Activated naive CD4-positive, alpha-beta T cell treated with anti-CD3 and anti-CD28 coated beads for 36 hours (primary cell): ENCODE data around the gene ZNF669. TPM values are rescaled to one million over a fixed set of nuclear protein-coding genes. Genes with fewer than 3 reads are reported as not detected.
"Not testable (repeated sequence)": the region's sequence is repeated elsewhere in the genome, so short reads cannot be mapped to it uniquely, and the experiment has no call there.

Source experiments
- CTCF ChIA-PET: fragments of 350-600 bp; sonication (Branson Sonifier 250); formaldehyde crosslinking; loops from one replicate; lab custom pipeline; 2021; ENCODE audit warnings: antibody characterized with exemption; lab: Charles Lee
- DNase-seq: peaks from one replicate; pipeline ENCODE4 v3.0.0-alpha.2; 2020
- H3K27ac Mint-ChIP-seq: one replicate; pipeline ENCODE4 v1.8.0; 2021; ENCODE audit warnings: mild to moderate bottlenecking, mixed read lengths
- H3K27me3 Mint-ChIP-seq: one replicate; pipeline ENCODE4 v1.8.0; 2021; ENCODE audit warnings: low read depth, mixed read lengths
- H3K36me3 Mint-ChIP-seq: one replicate; pipeline ENCODE4 v1.8.0; 2021; ENCODE audit warnings: low read depth, mixed read lengths
- H3K4me1 Mint-ChIP-seq: one replicate; pipeline ENCODE4 v1.8.0; 2021; ENCODE audit warnings: low read depth, mixed read lengths
- H3K4me3 Mint-ChIP-seq: one replicate; pipeline ENCODE4 v1.8.0; 2021; ENCODE audit warnings: mild to moderate bottlenecking, moderate library complexity, mixed read lengths
- H3K9me3 Mint-ChIP-seq: one replicate; pipeline ENCODE4 v1.8.0; 2021; ENCODE audit warnings: mixed read lengths
- intact Hi-C: fragments of 100-400 bp; cut with micrococcal nuclease; formaldehyde crosslinking; loops from one replicate; pipeline ENCODE4 v1.15.1; 2023
- total RNA-seq, 2 experiments: library from RNA; stranded (reverse); gene quantifications; one replicate each; pipeline ENCODE4 v1.2.3, GENCODE V29; 2021

Gene ZNF669
- total RNA-seq, result 1 to 10 TPM; 8.2 to 8.4 TPM

DNA sequence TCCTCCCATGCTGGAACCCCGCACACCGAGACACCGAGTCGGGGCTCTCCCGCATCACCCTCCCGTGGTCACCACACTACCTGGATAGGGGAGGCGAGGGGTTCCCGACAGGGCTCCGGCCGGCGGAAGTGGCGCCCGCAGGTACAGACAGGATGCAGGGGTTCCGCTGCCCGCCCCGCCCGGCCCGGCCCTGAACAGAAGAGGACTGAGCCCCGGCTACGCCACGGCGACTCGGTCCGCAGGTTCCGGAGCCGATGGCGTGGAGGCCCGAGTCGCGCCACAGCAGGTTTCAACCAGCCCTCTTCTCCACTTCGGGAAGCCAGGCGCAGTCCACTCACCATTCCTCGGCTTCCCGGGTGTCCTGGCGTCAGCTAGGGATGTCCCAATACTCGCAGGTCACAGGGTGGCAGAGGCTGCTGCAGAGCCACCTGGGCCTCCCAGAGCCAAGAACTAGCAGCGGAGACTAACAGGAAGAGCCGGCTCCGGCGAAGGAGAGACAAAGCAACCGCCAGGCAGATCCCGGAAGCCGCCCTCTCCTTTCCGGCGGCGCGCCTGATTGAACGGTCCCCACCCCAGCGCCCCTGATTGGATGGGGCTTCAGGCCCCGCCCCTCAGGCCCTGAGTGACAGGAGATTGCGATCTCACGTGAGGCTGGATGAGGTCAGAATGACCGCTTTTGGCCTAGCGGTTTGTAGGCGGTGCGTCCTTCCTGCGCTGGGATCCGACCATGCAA lies at the start of gene ZNF669:
ZNF669 (minus strand) TSS at position 498 of the 733 bp plus-strand sequence; CDS start at position 341, 157 bp downstream.
- peak within 1 kb of the TSS; percentile 90 for H3K27ac Mint-ChIP-seq
- peak; percentile 97 for DNase-seq
- H3K4me3 Mint-ChIP-seq, result peak within 1 kb of the TSS; percentile 88
- peaks cover 29% of the 10 kb centered on the region for H3K9me3 Mint-ChIP-seq
- peaks cover 12% of the 10 kb centered on the region for H3K27me3 Mint-ChIP-seq
- intact Hi-C loops, result loop anchor here (1.0 to 5.0 kb wide), 6 partner anchors 26 to 773 kb away; partner anchors contain the start of genes CNST, TFB2M, ZNF496 and ZNF670
- peaks cover 43% of the 10 kb centered on the region for H3K36me3 Mint-ChIP-seq
- CTCF ChIA-PET, result no interaction called here
- H3K4me1 Mint-ChIP-seq, result peaks cover 17% of the 10 kb centered on the region

DNA sequence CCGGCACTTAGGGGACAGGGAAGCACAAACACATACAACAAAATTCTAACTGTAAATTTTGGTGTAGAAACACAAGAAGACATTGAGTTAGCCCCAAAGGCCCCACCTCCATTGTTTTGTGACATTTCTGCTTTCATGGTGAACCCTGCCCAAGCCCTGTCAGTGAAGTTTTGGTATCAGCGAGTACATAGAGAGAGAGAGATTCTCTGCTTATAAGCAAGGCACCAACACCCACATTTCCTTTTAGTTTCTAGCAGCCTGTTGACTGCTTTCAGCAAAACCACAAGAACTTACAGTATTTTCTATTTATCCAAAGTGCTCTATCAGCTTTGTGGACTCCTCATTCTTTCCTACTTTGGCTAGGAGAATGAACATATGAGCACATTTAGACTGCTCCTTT lies 43.6 kb upstream of the ZNF669 start:
- Mint-ChIP-seq H3K36me3 (peaks cover 81% of the 10 kb centered on the region), H3K4me3 (no peak overlapping the region), H3K27me3 (no peaks in the 10 kb centered on the region), H3K9me3 (peaks cover 56% of the 10 kb centered on the region), H3K27ac (no peak overlapping the region), H3K4me1 (no peaks in the 10 kb centered on the region)
- DNase-seq, result no peak
- CTCF ChIA-PET, result no interaction called here
- intact Hi-C loops, result no loop called here

DNA sequence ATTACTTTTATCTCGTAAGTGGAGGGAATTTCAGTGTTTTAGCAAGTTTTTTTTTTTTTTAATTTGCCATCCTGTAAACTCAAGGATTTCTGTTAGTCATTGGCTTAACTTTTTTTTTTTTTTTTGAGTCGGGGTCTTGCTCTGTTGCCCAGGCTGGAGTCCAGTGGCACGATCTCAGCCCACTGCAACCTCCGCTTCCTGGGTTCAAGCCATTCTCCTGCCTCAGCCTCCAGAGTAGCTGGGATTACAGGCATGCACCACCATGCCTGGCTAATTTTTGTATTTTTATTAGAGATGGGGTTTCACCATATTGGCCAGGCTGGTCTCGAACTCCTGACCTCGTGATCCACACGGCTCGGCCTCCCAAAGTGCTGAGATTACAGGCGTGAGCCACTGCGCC lies 43.0 kb upstream of the ZNF669 start:
- H3K27me3 Mint-ChIP-seq, H3K27ac Mint-ChIP-seq, intact Hi-C loops, H3K4me1 Mint-ChIP-seq, DNase-seq, H3K4me3 Mint-ChIP-seq: not testable (repeated sequence)
- CTCF ChIA-PET, result interaction anchor here (1.2 kb wide), 1 partner anchor 12 kb away, joined by 5 read pairs; no protein-coding TSS in a partner anchor
- Mint-ChIP-seq H3K36me3 (peaks cover 79% of the 10 kb centered on the region), H3K9me3 (peaks cover 55% of the 10 kb centered on the region)

DNA sequence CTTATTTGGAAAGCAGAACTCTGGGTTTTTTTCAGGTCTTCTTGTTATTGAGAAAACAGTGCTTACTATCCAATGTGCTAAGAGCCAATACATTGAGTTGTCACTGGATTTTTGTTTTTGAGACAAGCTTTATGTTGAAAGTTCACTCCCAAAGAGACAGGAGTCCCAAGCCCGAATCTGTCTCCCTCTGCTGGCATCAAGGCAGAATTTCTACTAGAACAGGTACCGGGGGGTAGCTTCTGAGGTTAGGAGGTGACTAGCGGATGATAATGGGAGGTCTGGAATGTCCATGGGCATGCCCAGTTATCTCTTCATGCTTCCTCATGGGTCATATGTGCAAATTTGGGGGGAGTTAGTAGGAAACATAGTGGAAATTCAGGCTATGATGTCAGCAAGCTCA lies 42.5 kb upstream of the ZNF669 start:
- intact Hi-C loops, result no loop called here
- CTCF ChIA-PET, result interaction anchor here (0.7 to 1.2 kb wide), 2 partner anchors 12 to 14 kb away, joined by 3 to 5 read pairs; no protein-coding TSS in a partner anchor
- peaks cover 80% of the 10 kb centered on the region for H3K36me3 Mint-ChIP-seq

DNA sequence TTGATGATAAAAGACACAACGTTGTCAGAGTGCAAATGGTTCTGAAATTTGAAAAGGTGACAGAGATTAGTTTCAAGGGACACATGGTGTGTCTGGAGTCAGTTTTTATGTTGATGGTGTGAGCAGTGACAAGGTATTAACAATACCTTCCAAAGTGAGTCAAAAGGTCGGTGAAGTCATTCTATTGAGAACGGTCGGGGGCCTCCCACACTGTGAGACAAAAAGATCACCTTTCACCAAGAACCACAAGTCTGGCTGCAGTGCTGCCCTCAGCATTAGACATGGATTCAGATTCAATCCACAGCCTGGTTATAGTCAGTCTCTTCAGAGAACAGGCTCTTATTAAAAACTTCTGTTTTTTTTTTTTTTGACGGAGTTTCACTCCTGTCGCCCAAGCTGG lies 41.1 kb upstream of the ZNF669 start:
- intact Hi-C loops, result no loop called here

More for the DNA sequence above, 42.5 kb upstream of the ZNF669 start:
- H3K4me1 Mint-ChIP-seq, result no peaks in the 10 kb centered on the region
- H3K4me3 Mint-ChIP-seq, result no peak overlapping the region
- DNase-seq, result no peak
- H3K27me3 Mint-ChIP-seq, result no peaks in the 10 kb centered on the region
- no peak overlapping the region for H3K27ac Mint-ChIP-seq
- peaks cover 53% of the 10 kb centered on the region for H3K9me3 Mint-ChIP-seq

DNA sequence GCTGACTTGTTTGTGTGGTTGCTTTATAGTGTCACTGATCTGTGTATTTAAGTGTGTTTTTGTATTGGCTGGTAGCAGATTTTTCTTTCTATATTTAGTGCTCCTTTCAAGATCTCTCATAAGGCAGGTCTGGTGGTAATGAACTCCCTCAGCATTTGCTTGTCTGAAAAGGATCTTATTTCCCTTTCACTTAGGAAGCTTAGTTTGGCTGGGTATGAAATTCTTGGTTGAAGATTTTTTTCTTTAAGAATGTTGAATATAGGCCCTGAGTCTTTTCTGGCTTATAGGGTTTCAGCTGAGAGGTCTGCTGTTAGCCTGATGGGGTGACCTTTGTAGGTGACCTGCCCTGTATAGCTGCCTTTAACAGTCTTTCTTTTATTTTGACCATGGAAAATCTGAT lies 35.4 kb upstream of the ZNF669 start:
- Mint-ChIP-seq H3K9me3 (peaks cover 75% of the 10 kb centered on the region), H3K36me3 (peaks cover 69% of the 10 kb centered on the region)
- intact Hi-C loops, H3K4me1 Mint-ChIP-seq, H3K4me3 Mint-ChIP-seq, H3K27ac Mint-ChIP-seq, DNase-seq, CTCF ChIA-PET, H3K27me3 Mint-ChIP-seq: not testable (repeated sequence)

More for the DNA sequence above, 41.1 kb upstream of the ZNF669 start:
- H3K4me1 Mint-ChIP-seq, result no peaks in the 10 kb centered on the region
- CTCF ChIA-PET, result interaction anchor here (0.7 kb wide), 1 partner anchor 464 kb away, joined by 3 read pairs; no protein-coding TSS in a partner anchor
- H3K27me3 Mint-ChIP-seq, result no peaks in the 10 kb centered on the region
- no peak for DNase-seq
- H3K9me3 Mint-ChIP-seq, result peaks cover 58% of the 10 kb centered on the region
- no peak overlapping the region for H3K27ac Mint-ChIP-seq
- peaks cover 83% of the 10 kb centered on the region for H3K36me3 Mint-ChIP-seq
- no peak overlapping the region for H3K4me3 Mint-ChIP-seq

DNA sequence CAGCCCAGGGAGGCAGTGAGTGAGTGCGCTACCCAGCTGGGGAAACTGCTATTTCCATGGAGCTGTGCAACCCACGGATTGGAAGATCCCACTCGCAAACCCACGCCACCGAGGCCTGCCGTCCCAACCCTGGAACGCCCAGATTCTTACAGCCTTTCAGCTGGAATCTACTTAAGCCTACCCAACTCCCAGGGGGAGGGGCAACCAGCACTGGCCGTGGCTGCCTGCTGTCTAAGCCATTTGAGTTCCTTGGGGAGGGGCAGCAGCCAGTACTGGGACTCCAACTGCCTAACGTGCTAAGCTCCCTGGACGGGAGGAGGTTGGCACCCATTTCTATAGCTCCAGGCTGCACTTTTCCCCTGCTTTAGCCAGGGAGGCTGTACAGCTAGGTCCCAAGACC lies 27.1 kb upstream of the ZNF669 start:
- CTCF ChIA-PET, result interaction anchor here (0.6 kb wide), 1 partner anchor 55 kb away, joined by 3 read pairs; no protein-coding TSS in a partner anchor
- Mint-ChIP-seq H3K27me3 (no peaks in the 10 kb centered on the region), H3K9me3 (peaks cover 53% of the 10 kb centered on the region), H3K27ac (no peak overlapping the region), H3K4me1 (peaks cover 6% of the 10 kb centered on the region), H3K36me3 (peaks cover 57% of the 10 kb centered on the region), H3K4me3 (no peak overlapping the region)
- intact Hi-C loops, result no loop called here
- no peak for DNase-seq

DNA sequence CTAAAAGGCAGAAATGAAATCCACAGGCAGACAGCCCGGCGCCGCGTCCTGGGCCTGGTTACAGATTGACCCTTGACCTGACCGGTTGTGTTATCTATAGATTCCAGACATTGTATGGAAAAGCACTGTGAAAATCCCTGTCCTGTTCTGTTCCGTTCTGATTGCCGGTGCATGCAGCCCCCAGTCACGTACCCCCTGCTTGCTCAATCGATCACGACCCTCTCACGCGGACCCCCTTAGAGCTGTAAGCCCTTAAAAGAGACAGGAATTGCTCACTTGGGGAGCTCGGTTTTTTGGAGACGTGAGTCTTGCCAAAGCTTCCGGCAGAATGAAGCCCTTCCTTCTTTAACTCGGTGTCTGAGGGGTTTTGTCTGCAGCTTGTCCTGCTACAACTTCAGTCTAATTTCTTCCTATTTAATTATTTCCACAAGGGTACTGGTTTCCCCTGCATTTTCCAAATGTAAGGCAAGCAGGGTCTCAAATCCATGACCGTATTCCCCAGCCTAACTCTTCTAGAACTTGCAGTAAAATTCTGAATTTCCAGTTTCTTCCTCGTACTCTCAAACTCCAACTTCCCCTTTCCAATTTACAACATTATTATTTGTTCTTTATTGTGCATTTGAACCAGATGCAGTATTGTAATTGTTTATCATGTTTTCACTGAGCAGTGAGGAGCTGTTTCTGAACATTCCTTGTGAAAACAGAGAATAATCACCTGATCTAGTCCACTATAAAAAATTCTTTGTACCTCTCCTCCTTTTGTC lies 23.5 kb upstream of the ZNF669 start:
- H3K27ac Mint-ChIP-seq, H3K4me1 Mint-ChIP-seq, CTCF ChIA-PET, DNase-seq, H3K27me3 Mint-ChIP-seq: not testable (repeated sequence)
- Mint-ChIP-seq H3K9me3 (peaks cover 24% of the 10 kb centered on the region), H3K36me3 (peaks cover 29% of the 10 kb centered on the region), H3K4me3 (peak overlapping the region; percentile 82)
- intact Hi-C loops, result loop anchor here (1.0 kb wide), 1 partner anchor 49 kb away; the partner anchor contains the start of gene ZNF670

DNA sequence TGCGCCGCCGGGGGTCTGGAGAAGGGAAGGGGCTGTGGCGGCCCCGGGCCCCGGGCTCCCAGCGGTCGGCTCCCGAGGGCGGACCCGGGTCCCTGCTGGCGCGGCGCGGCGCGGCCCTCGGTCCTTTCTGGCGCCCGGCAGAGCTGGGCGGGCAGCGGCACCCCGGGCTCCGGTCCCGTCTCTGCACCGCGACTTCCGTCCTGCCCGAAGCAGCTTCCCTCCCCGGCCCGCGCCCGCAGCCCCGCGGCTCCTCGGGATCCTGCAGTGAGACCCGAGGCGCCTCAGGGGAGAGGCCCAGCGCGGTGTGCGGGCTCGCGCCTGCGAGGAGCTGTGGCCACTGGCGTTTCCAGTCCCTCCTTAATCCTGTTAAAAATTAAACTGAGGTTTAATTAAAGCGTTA lies 22.4 kb upstream of the ZNF669 start:
- H3K4me1 Mint-ChIP-seq, intact Hi-C loops, DNase-seq, H3K27me3 Mint-ChIP-seq, H3K27ac Mint-ChIP-seq, CTCF ChIA-PET, H3K4me3 Mint-ChIP-seq: not testable (repeated sequence)
- Mint-ChIP-seq H3K9me3 (peaks cover 17% of the 10 kb centered on the region), H3K36me3 (peaks cover 19% of the 10 kb centered on the region)

DNA sequence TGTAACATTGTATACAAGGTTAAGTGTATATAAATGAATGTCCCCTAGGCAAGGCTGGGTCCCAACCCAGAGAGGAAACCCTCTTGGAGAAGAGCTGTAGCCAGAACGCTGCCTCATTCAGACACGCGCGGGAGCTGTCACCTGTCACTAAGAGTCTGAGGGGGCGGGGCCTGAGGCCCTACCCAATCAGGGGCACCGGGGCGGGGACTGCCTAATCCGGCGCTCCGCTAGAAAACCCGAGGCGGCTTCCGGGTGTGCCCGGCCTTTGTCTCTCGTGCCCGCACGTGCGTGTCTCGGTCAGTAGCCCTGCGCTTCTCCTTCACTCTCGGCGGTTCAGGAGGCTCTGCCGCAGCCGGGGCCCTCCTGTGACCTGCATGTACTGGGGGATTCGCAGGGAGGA lies 22.0 kb upstream of the ZNF669 start:
- CTCF ChIA-PET, H3K4me1 Mint-ChIP-seq, H3K27me3 Mint-ChIP-seq, H3K27ac Mint-ChIP-seq, intact Hi-C loops, H3K4me3 Mint-ChIP-seq, DNase-seq: not testable (repeated sequence)
- Mint-ChIP-seq H3K9me3 (peaks cover 17% of the 10 kb centered on the region), H3K36me3 (peaks cover 15% of the 10 kb centered on the region)

DNA sequence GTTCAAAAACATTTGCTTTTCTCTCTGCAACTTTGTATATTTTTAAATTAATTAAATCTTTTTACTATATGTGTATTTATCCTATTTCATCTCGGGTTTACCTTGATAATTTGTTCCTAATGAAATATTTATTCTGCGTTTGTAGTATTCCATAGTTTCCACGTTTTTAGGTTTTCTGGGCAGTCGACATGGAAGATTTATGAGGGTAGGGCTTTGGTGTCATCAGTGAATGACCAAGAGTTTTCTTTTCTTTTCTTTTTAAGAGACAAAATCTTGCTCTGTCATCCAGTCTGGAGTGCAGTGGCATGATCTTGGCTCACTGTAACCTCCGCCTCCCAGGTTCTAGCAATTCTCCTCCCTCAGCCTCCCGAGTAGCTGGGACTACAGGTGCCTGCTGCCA lies 17.2 kb upstream of the ZNF669 start:
- intact Hi-C loops, result no loop called here
- CTCF ChIA-PET, result no interaction called here
- no peak overlapping the region for H3K27ac Mint-ChIP-seq

DNA sequence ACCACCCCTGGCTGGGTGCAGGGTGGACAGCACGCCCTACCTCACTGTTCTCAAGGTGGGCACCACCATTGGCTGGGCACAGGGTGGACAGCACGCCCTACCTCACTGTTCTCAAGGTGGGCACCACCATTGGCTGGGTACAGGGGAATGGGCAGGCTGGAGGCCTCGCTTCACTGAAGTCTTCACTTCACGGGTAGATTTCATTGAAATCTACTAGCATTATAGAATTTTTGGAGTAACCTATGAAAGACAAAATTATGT lies 16.2 kb upstream of the ZNF669 start:
- H3K36me3 Mint-ChIP-seq, H3K4me1 Mint-ChIP-seq, H3K9me3 Mint-ChIP-seq, H3K27me3 Mint-ChIP-seq, H3K27ac Mint-ChIP-seq, H3K4me3 Mint-ChIP-seq, intact Hi-C loops, CTCF ChIA-PET, DNase-seq: not testable (repeated sequence)

More for the DNA sequence above, 17.2 kb upstream of the ZNF669 start:
- Mint-ChIP-seq H3K27me3 (no peaks in the 10 kb centered on the region), H3K9me3 (peaks cover 6% of the 10 kb centered on the region), H3K4me1 (no peaks in the 10 kb centered on the region), H3K36me3 (peaks cover 2% of the 10 kb centered on the region), H3K4me3 (no peak overlapping the region)
- DNase-seq, result no peak
